GM12874 (cell line): ENCODE data around the gene EIF2B2.

Source experiments
- TF ChIP-seq, protein P1 (sequence below): IDR thresholded peaks from 2 replicates; pipeline ENCODE4 v1.5.1; 2011; ENCODE audit warnings: low read depth, mild to moderate bottlenecking, control low read depth, low read length, moderate library complexity; ENCODE audit not compliant: insufficient read depth

Gene EIF2B2

GRCh38 chr14:74963705-74964271, 38.9 kb upstream of the EIF2B2 start:
- TF ChIP-seq, protein P1, sequence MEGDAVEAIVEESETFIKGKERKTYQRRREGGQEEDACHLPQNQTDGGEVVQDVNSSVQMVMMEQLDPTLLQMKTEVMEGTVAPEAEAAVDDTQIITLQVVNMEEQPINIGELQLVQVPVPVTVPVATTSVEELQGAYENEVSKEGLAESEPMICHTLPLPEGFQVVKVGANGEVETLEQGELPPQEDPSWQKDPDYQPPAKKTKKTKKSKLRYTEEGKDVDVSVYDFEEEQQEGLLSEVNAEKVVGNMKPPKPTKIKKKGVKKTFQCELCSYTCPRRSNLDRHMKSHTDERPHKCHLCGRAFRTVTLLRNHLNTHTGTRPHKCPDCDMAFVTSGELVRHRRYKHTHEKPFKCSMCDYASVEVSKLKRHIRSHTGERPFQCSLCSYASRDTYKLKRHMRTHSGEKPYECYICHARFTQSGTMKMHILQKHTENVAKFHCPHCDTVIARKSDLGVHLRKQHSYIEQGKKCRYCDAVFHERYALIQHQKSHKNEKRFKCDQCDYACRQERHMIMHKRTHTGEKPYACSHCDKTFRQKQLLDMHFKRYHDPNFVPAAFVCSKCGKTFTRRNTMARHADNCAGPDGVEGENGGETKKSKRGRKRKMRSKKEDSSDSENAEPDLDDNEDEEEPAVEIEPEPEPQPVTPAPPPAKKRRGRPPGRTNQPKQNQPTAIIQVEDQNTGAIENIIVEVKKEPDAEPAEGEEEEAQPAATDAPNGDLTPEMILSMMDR = no peak

GRCh38 chr14:74964787-74965485, 37.8 kb upstream of the EIF2B2 start:
- TF ChIP-seq, protein P1 = no peak

DNA sequence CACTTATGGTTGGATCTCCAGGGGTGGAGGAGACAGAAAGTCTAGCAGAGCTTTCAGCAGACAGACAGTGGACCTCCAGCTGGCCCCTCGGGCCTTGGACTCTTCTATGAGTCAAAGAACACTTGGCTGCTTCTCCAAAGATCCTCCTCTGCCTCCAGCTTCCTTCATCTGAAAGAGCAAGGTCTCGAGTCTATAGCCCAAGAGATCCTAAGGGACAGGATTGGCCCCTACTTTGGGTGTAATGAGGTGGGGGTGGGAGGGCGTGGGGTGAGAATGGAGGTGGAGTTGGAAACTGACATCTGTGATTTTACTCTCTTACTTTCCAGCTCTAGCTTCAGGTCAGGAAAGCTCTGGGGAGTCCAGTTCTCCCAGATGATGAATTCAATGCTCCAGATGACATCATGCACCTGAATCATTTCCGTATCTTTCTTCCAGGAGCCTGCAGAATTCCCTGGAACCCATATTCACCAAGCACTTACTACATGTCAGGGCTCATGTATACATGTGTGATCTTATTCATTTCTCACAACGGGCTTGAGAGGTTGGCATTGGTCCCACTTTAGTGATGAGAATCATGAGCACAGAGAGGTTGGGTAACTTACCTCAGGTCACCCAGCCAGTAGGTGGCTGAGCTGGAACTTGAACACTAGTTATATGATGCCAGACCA, 37.1 kb upstream of the EIF2B2 start:
- TF ChIP-seq, protein P1 = no peak

GRCh38 chr14:74968811-74969210, 33.9 kb upstream of the EIF2B2 start:
- TF ChIP-seq, protein P1 = no peak

GRCh38 chr14:74973003-74973653, 29.6 kb upstream of the EIF2B2 start:
- TF ChIP-seq, protein P1 = no peak

DNA sequence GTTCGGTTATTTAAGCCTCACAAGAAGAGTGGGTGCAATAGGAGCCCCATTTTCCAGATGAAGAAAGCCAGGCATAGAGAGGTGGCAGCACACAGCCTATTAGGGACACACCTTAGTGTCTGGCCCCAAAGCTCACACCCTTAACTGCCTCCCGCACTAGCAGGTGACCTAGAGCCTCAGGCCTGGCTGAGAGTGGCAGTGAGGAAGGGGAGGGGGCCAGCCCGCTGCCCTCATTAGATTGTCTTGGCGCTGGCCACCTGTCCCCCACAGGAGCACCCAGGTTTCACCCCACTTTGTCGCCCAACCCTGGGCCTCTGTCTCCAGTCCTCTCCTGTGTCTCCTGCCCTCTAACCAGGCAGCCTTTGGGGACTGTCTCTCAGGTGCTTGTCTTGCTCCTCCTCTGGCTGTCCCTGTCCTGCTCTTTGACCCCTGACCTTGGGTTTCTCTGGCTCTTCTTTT, 28.8 kb upstream of the EIF2B2 start:
- TF ChIP-seq, protein P1 = no peak
